ENCODE data around the gene FAT1.

Gene FAT1

DNA sequence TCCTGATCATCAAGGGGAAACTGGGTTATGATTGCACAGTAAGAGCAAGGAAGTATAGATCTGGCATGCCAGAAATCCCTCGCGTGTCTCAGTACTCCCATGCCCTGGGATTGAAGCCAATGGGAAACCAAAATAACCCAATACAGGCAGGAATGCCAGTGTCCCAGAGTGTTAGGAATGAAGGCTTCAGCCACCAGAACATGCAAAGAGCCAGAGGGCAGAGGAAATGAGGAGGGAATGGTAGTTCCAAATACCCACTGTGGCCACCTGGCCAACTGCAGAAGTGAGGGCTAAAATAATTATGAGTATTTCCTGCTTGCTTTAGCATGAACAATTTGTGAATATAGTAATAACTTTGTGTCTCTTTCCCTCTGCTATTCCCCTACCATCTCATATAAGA is 180.4 kb downstream of the FAT1 start:
- Histone ChIP-seq H3K27me3 (ENCODE audit: insufficient read depth, poor library complexity, severe bottlenecking) (no peaks in the 10 kb centered on the region), H3K27ac (ENCODE audit: poor library complexity, severe bottlenecking) (no peak overlapping the region), H3K4me1 (ENCODE audit: insufficient read depth, poor library complexity, severe bottlenecking) (no peaks in the 10 kb centered on the region), H3K36me3 (ENCODE audit: low read depth) (no peaks in the 10 kb centered on the region), H3K4me3 (ENCODE audit: severe bottlenecking) (no peak overlapping the region), H3K9me3 (ENCODE audit: severe bottlenecking) (no peaks in the 10 kb centered on the region)
- TF ChIP-seq, protein P1, sequence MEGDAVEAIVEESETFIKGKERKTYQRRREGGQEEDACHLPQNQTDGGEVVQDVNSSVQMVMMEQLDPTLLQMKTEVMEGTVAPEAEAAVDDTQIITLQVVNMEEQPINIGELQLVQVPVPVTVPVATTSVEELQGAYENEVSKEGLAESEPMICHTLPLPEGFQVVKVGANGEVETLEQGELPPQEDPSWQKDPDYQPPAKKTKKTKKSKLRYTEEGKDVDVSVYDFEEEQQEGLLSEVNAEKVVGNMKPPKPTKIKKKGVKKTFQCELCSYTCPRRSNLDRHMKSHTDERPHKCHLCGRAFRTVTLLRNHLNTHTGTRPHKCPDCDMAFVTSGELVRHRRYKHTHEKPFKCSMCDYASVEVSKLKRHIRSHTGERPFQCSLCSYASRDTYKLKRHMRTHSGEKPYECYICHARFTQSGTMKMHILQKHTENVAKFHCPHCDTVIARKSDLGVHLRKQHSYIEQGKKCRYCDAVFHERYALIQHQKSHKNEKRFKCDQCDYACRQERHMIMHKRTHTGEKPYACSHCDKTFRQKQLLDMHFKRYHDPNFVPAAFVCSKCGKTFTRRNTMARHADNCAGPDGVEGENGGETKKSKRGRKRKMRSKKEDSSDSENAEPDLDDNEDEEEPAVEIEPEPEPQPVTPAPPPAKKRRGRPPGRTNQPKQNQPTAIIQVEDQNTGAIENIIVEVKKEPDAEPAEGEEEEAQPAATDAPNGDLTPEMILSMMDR (IDR thresholded peaks at IDR 0.05; ENCODE audit: poor library complexity, severe bottlenecking): no peak
- ATAC-seq (ENCODE audit: low read depth): no peak
- no peak for DNase-seq (ENCODE audit: low spot score)

DNA sequence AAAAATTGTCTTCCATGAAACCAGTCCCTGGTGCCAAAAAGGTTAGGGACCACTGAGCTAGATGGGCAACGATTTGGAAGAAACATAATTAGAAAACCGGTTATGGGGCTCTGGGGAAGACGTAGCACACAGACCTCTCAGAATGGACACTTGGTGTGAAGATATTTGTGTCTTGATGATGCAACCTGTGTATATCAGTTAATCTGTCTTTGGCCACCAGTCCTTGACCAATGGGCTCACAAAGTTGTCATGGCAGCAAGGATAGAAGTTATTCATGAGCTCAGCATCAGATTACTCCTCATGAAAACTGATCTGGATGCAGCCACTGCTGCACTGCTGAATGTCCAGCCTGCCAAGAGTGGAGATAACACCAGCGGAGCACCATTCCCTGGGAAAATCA is 181.9 kb downstream of the FAT1 start:
- TF ChIP-seq, protein P1 (IDR thresholded peaks at IDR 0.05; ENCODE audit: poor library complexity, severe bottlenecking): no peak
- no peaks in the 10 kb centered on the region for H3K9me3 ChIP-seq (ENCODE audit: severe bottlenecking)

DNA sequence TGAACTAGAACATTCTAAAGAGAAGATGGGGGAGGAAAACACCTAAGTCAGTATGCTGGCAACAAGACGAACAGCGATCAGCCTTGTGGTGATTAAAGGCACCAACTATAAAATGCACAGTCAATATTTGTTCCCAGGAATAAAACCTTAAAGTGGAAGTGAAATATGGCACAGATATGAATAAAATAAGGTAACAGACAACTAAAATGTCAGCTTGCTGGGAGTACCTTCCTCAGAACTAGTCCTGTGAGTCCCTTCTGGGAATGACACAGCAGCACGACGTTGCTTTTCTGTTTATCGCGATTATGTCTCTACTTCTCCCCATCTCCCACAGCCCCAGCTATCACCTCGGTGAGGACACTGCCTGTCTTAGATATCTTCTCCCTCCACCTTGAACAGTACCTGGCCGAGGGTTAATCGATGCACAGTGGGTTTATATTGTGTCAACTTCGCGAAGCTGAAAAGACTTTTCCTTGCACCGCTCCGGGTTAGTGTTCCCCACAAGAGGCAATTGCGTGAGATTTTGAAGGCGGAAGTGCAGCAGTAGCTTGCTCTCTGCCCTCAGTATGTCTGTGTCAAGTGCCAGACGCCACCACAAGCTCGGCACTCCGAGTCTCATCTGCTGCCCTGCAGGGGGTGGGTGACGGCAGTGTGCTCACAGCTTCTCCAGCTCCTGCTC is 185.7 kb downstream of the FAT1 start:
- Histone ChIP-seq H3K9me3 (ENCODE audit: severe bottlenecking) (no peaks in the 10 kb centered on the region), H3K4me3 (ENCODE audit: severe bottlenecking) (no peak overlapping the region), H3K27ac (ENCODE audit: poor library complexity, severe bottlenecking) (no peak overlapping the region), H3K27me3 (ENCODE audit: insufficient read depth, poor library complexity, severe bottlenecking) (no peaks in the 10 kb centered on the region), H3K36me3 (ENCODE audit: low read depth) (no peaks in the 10 kb centered on the region), H3K4me1 (ENCODE audit: insufficient read depth, poor library complexity, severe bottlenecking) (no peaks in the 10 kb centered on the region)
- no peak for DNase-seq (ENCODE audit: low spot score)
- TF ChIP-seq, protein P1 (IDR thresholded peaks at IDR 0.05; ENCODE audit: poor library complexity, severe bottlenecking): no peak
- no peak for ATAC-seq (ENCODE audit: low read depth)

More for the DNA sequence above, 181.9 kb downstream of the FAT1 start:
- DNase-seq (ENCODE audit: low spot score) (no peak), ATAC-seq (ENCODE audit: low read depth) (no peak)
- no peaks in the 10 kb centered on the region for H3K36me3 ChIP-seq (ENCODE audit: low read depth)
- no peak overlapping the region for H3K27ac ChIP-seq (ENCODE audit: poor library complexity, severe bottlenecking)
- no peaks in the 10 kb centered on the region for H3K4me1 ChIP-seq (ENCODE audit: insufficient read depth, poor library complexity, severe bottlenecking)
- no peaks in the 10 kb centered on the region for H3K27me3 ChIP-seq (ENCODE audit: insufficient read depth, poor library complexity, severe bottlenecking)
- no peak overlapping the region for H3K4me3 ChIP-seq (ENCODE audit: severe bottlenecking)
